ENCODE measurements around the gene CCL24. TPM values are rescaled to one million over a fixed set of nuclear protein-coding genes. Genes with fewer than 3 reads are reported as not detected.
"Not testable (repeated sequence)": the region's sequence is repeated elsewhere in the genome, so short reads cannot be mapped to it uniquely, and the experiment has no call there.

Gene CCL24
- 1 to 10 TPM in 1 of 2 donors, under 1 TPM in 1; 0.90 to 1.1 TPM for total RNA-seq

GRCh38 chr7:75813781-75814236, at the start of gene CCL24:
Gene CCL24 (minus strand): TSS chr7:75813806. CDS start chr7:75813715, 91 bp downstream.
- H3K9me3 Mint-ChIP-seq: no peaks in the 10 kb centered on the region
- H3K36me3 Mint-ChIP-seq: no peaks in the 10 kb centered on the region
- no peak within 1 kb of the TSS for H3K27ac Mint-ChIP-seq
- DNase-seq (ENCODE audit: low spot score) (no peak), ATAC-seq (no peak)
- no peak within 1 kb of the TSS for H3K4me3 Mint-ChIP-seq
- H3K27me3 Mint-ChIP-seq: peaks cover 0 to 2% of the 10 kb centered on the region in 2 donors
- H3K4me1 Mint-ChIP-seq (ENCODE audit: low read depth in 2 of 2): peaks cover 0 to 3% of the 10 kb centered on the region in 2 donors

- no peak overlapping the region for H3K4me3 Mint-ChIP-seq
- H3K27ac Mint-ChIP-seq: no peak overlapping the region
- peaks cover 16 to 17% of the 10 kb centered on the region in 2 donors for H3K4me1 Mint-ChIP-seq (ENCODE audit: low read depth in 2 of 2)
- no peak for ATAC-seq
- H3K27me3 Mint-ChIP-seq: peaks cover 7 to 24% of the 10 kb centered on the region in 2 donors
- H3K36me3 Mint-ChIP-seq: no peaks in the 10 kb centered on the region
- no peaks in the 10 kb centered on the region for H3K9me3 Mint-ChIP-seq
- DNase-seq (ENCODE audit: low spot score): no peak
These were observed 48.0 kb upstream of the CCL24 start for GRCh38 chr7:75861636-75862035.

GRCh38 chr7:75858410-75858809, 44.8 kb upstream of the CCL24 start:
- peaks cover 10 to 12% of the 10 kb centered on the region in 2 donors for H3K4me1 Mint-ChIP-seq (ENCODE audit: low read depth in 2 of 2)

GRCh38 chr7:75856536-75856935, 42.9 kb upstream of the CCL24 start:
- Mint-ChIP-seq H3K9me3 (no peaks in the 10 kb centered on the region), H3K27ac (no peak overlapping the region), H3K27me3 (peaks cover 0 to 13% of the 10 kb centered on the region in 2 donors), H3K36me3 (no peaks in the 10 kb centered on the region), H3K4me3 (no peak overlapping the region), H3K4me1 (ENCODE audit: low read depth in 2 of 2) (peaks cover 10 to 12% of the 10 kb centered on the region in 2 donors)
- DNase-seq (ENCODE audit: low spot score) (no peak), ATAC-seq (no peak)

More at GRCh38 chr7:75858410-75858809, 44.8 kb upstream of the CCL24 start:
- Mint-ChIP-seq H3K27me3 (peaks cover 2 to 15% of the 10 kb centered on the region in 2 donors), H3K36me3 (no peaks in the 10 kb centered on the region), H3K27ac (peak overlapping the region; percentile 4 to 56), H3K9me3 (no peaks in the 10 kb centered on the region), H3K4me3 (no peak overlapping the region)
- DNase-seq (ENCODE audit: low spot score): no peak
- no peak for ATAC-seq

GRCh38 chr7:75854813-75855345, 41.3 kb upstream of the CCL24 start:
- Mint-ChIP-seq H3K27me3 (peaks cover 0 to 13% of the 10 kb centered on the region in 2 donors), H3K4me1 (ENCODE audit: low read depth in 2 of 2) (peaks cover 15 to 16% of the 10 kb centered on the region in 2 donors)
- H3K4me3 Mint-ChIP-seq; ATAC-seq; H3K36me3 Mint-ChIP-seq; DNase-seq (ENCODE audit: low spot score); H3K27ac Mint-ChIP-seq; H3K9me3 Mint-ChIP-seq: not testable (repeated sequence)

- Mint-ChIP-seq H3K27me3 (peaks cover 0 to 13% of the 10 kb centered on the region in 2 donors), H3K4me3 (no peak overlapping the region), H3K9me3 (no peaks in the 10 kb centered on the region), H3K4me1 (ENCODE audit: low read depth in 2 of 2) (peaks cover 15 to 16% of the 10 kb centered on the region in 2 donors), H3K27ac (no peak overlapping the region), H3K36me3 (no peaks in the 10 kb centered on the region)
- no peak for ATAC-seq
- no peak for DNase-seq (ENCODE audit: low spot score)
These were observed 40.6 kb upstream of the CCL24 start for GRCh38 chr7:75854233-75854632.

- H3K36me3 Mint-ChIP-seq: no peaks in the 10 kb centered on the region
- H3K4me3 Mint-ChIP-seq: no peak overlapping the region
- ATAC-seq (no peak), DNase-seq (ENCODE audit: low spot score) (no peak)
- H3K9me3 Mint-ChIP-seq: no peaks in the 10 kb centered on the region
- peaks cover 4 to 5% of the 10 kb centered on the region in 2 donors for H3K4me1 Mint-ChIP-seq (ENCODE audit: low read depth in 2 of 2)
- no peaks in the 10 kb centered on the region for H3K27me3 Mint-ChIP-seq
- H3K27ac Mint-ChIP-seq: no peak overlapping the region
These were observed 36.6 kb upstream of the CCL24 start for GRCh38 chr7:75850235-75850634.

GRCh38 chr7:75849573-75849972, 36.0 kb upstream of the CCL24 start:
- Mint-ChIP-seq H3K9me3 (no peaks in the 10 kb centered on the region), H3K4me1 (ENCODE audit: low read depth in 2 of 2) (peaks cover 4 to 7% of the 10 kb centered on the region in 2 donors), H3K36me3 (no peaks in the 10 kb centered on the region), H3K27me3 (no peaks in the 10 kb centered on the region), H3K27ac (no peak overlapping the region), H3K4me3 (no peak overlapping the region)
- DNase-seq (ENCODE audit: low spot score) (no peak), ATAC-seq (no peak)

- H3K27ac Mint-ChIP-seq: peak overlapping the region in 1 of 2 donors; percentile 49
- ATAC-seq: no peak
- peaks cover 11 to 14% of the 10 kb centered on the region in 2 donors for H3K4me1 Mint-ChIP-seq (ENCODE audit: low read depth in 2 of 2)
- no peaks in the 10 kb centered on the region for H3K9me3 Mint-ChIP-seq
- H3K27me3 Mint-ChIP-seq: no peaks in the 10 kb centered on the region
- no peaks in the 10 kb centered on the region for H3K36me3 Mint-ChIP-seq
- DNase-seq (ENCODE audit: low spot score): no peak
- no peak overlapping the region for H3K4me3 Mint-ChIP-seq
These were observed 34.1 kb upstream of the CCL24 start for GRCh38 chr7:75847707-75848106.

GRCh38 chr7:75845132-75845531, 31.5 kb upstream of the CCL24 start:
- DNase-seq (ENCODE audit: low spot score); H3K36me3 Mint-ChIP-seq; H3K4me3 Mint-ChIP-seq; ATAC-seq; H3K27me3 Mint-ChIP-seq; H3K9me3 Mint-ChIP-seq: not testable (repeated sequence)
- peak overlapping the region in 1 of 2 donors; percentile 62 for H3K27ac Mint-ChIP-seq
- H3K4me1 Mint-ChIP-seq (ENCODE audit: low read depth in 2 of 2): peaks cover 15 to 18% of the 10 kb centered on the region in 2 donors

GRCh38 chr7:75844158-75844557, 30.6 kb upstream of the CCL24 start:
- H3K27ac Mint-ChIP-seq: peak overlapping the region in 1 of 2 donors; percentile 96
- H3K4me1 Mint-ChIP-seq (ENCODE audit: low read depth in 2 of 2): peaks cover 13 to 16% of the 10 kb centered on the region in 2 donors
- H3K27me3 Mint-ChIP-seq: no peaks in the 10 kb centered on the region
- no peaks in the 10 kb centered on the region for H3K36me3 Mint-ChIP-seq
- no peak overlapping the region for H3K4me3 Mint-ChIP-seq
- H3K9me3 Mint-ChIP-seq: no peaks in the 10 kb centered on the region
- ATAC-seq: no peak
- no peak for DNase-seq (ENCODE audit: low spot score)

GRCh38 chr7:75843613-75844116, 30.1 kb upstream of the CCL24 start:
- Mint-ChIP-seq H3K4me1 (ENCODE audit: low read depth in 2 of 2) (peaks cover 13 to 16% of the 10 kb centered on the region in 2 donors), H3K9me3 (no peaks in the 10 kb centered on the region), H3K27ac (peak overlapping the region; percentile 82 to 96)

GRCh38 chr7:75842836-75843446, 29.3 kb upstream of the CCL24 start:
- Mint-ChIP-seq H3K27ac (peak overlapping the region; percentile 82 to 96), H3K27me3 (peaks cover 0 to 2% of the 10 kb centered on the region in 2 donors)
- ATAC-seq: peak; percentile 93 to 94

More at GRCh38 chr7:75843613-75844116, 30.1 kb upstream of the CCL24 start:
- DNase-seq (ENCODE audit: low spot score): no peak
- Mint-ChIP-seq H3K27me3 (no peaks in the 10 kb centered on the region), H3K36me3 (no peaks in the 10 kb centered on the region), H3K4me3 (no peak overlapping the region)
- no peak for ATAC-seq

GRCh38 chr7:75840029-75840428, 26.4 kb upstream of the CCL24 start:
- no peak overlapping the region for H3K4me3 Mint-ChIP-seq
- no peak for ATAC-seq
- peak; percentile 8 for DNase-seq (ENCODE audit: low spot score)
- no peaks in the 10 kb centered on the region for H3K36me3 Mint-ChIP-seq
- H3K27me3 Mint-ChIP-seq: peaks cover 0 to 4% of the 10 kb centered on the region in 2 donors
- peaks cover 13 to 15% of the 10 kb centered on the region in 2 donors for H3K4me1 Mint-ChIP-seq (ENCODE audit: low read depth in 2 of 2)
- peak overlapping the region in 1 of 2 donors; percentile 82 for H3K27ac Mint-ChIP-seq
- no peaks in the 10 kb centered on the region for H3K9me3 Mint-ChIP-seq

More at GRCh38 chr7:75842836-75843446, 29.3 kb upstream of the CCL24 start:
- DNase-seq (ENCODE audit: low spot score): peak; percentile 82
- Mint-ChIP-seq H3K4me1 (ENCODE audit: low read depth in 2 of 2) (peaks cover 13 to 16% of the 10 kb centered on the region in 2 donors), H3K9me3 (no peaks in the 10 kb centered on the region), H3K36me3 (no peaks in the 10 kb centered on the region), H3K4me3 (peak overlapping the region; percentile 83)
